Endothelial cell of umbilical vein (primary cell): Measurements from ENCODE around the gene LRP1B. TPM values are rescaled to one million over a fixed set of nuclear protein-coding genes. Genes with fewer than 3 reads are reported as not detected.

Experiments used
- BruUV-seq: library from RNA; stranded (reverse); fragments of 400-500 nt; replicated peaks from 2 replicates; lab custom pipeline; 2021; lab: Mats Ljungman, UMichigan
- CTCF ChIA-PET: fragments of 300-600, 350-600 bp; sonication (Branson Sonifier 250); formaldehyde crosslinking; loops from one replicate; lab custom pipeline; 2021; ENCODE audit warnings: antibody characterized with exemption, inconsistent platforms; lab: Charles Lee
- POLR2A ChIA-PET: fragments of 300-600, 350-600 bp; sonication (Branson Sonifier 250); formaldehyde crosslinking; loops from one replicate; lab custom pipeline; 2021; ENCODE audit warnings: antibody characterized with exemption, inconsistent platforms; lab: Charles Lee
- DNase-seq: peaks from one replicate; pipeline ENCODE4 v3.0.0-alpha.2; 2011; ENCODE audit warnings: low read depth, low spot score
- FAIRE-seq: peaks from 2 replicates; lab custom pipeline; 2011; peaks lifted over from hg19 to GRCh38; lab: Jason Lieb, UNC
- H2AFZ ChIP-seq: 2 replicates; pipeline ENCODE4 v1.6.0; 2012; ENCODE audit warnings: low read depth, low read length, control low read depth, inconsistent platforms
- H3K27ac ChIP-seq: 2 replicates; pipeline ENCODE4 v1.5.1; 2011; ENCODE audit warnings: low read depth, mild to moderate bottlenecking, control low read depth, low read length, moderate library complexity; ENCODE audit not compliant: insufficient read depth
- H3K27me3 ChIP-seq, 2 experiments: 2 replicates each; pipeline versions ENCODE4 v1.6.0 to v1.6.1; 2011; ENCODE audit warnings: low read length in 2 of 2, mixed read lengths in 1 of 2; ENCODE audit not compliant: control insufficient read depth in 2 of 2, insufficient read depth in 2 of 2
- H3K36me3 ChIP-seq, 2 experiments: 2 replicates in 1 of 2; 3 replicates in 1 of 2; pipeline ENCODE4 v1.5.1; 2011; ENCODE audit warnings: low read length in 2 of 2, mild to moderate bottlenecking in 1 of 2, moderate library complexity in 1 of 2; ENCODE audit not compliant: control insufficient read depth in 2 of 2, insufficient read depth in 2 of 2; ENCODE audit errors: extremely low read depth in 1 of 2
- H3K4me1 ChIP-seq: 3 replicates; pipeline ENCODE4 v1.5.1; 2011; ENCODE audit warnings: mild to moderate bottlenecking, low read length; ENCODE audit not compliant: control insufficient read depth, insufficient read depth; ENCODE audit errors: extremely low read depth
- H3K4me2 ChIP-seq: 2 replicates; pipeline ENCODE4 v1.6.1; 2011; ENCODE audit warnings: low read length, control low read depth, mixed read lengths; ENCODE audit not compliant: insufficient read depth
- H3K4me3 ChIP-seq, 3 experiments: fragments of 200-600 bp in 1 of 3; sonication (generic), shearing (Covaris generic) in 1 of 3; replicated peaks in 1 of 3; 2 replicates each; pipeline ENCODE4 v1.5.1; 2011 to 2016; ENCODE audit warnings: control low read depth in 3 of 3, low read length in 3 of 3, mild to moderate bottlenecking in 2 of 3, inconsistent platforms in 1 of 3, low read depth in 1 of 3, moderate library complexity in 1 of 3; ENCODE audit not compliant: insufficient read depth in 1 of 3
- H3K79me2 ChIP-seq: 2 replicates; pipeline ENCODE4 v1.6.0; 2012; ENCODE audit warnings: low read length, inconsistent platforms; ENCODE audit not compliant: control insufficient read depth, insufficient read depth
- H3K9ac ChIP-seq: replicated peaks from 2 replicates; pipeline ENCODE3; 2011; ENCODE audit warnings: low read length, control low read depth; ENCODE audit not compliant: insufficient read depth; ENCODE audit errors: extremely low read depth
- H3K9me1 ChIP-seq: replicated peaks from 3 replicates; pipeline ENCODE4 v1.6.0; 2011; ENCODE audit warnings: mild to moderate bottlenecking, low read length; ENCODE audit not compliant: control insufficient read depth, insufficient read depth; ENCODE audit errors: extremely low read depth
- H3K9me3 ChIP-seq: replicated peaks from 2 replicates; pipeline ENCODE4 v1.5.1; 2012; ENCODE audit warnings: low read length, inconsistent platforms; ENCODE audit not compliant: control insufficient read depth, insufficient read depth
- H4K20me1 ChIP-seq: replicated peaks from 2 replicates; pipeline ENCODE3; 2011; ENCODE audit warnings: mild to moderate bottlenecking, low read length; ENCODE audit not compliant: control insufficient read depth, insufficient read depth; ENCODE audit errors: extremely low read depth
- CTCF ChIP-seq, 2 donors: IDR thresholded peaks; 1 replicate in 1 of 2; 2 replicates in 1 of 2; pipeline ENCODE4 v1.5.1; 2011; ENCODE audit warnings: low read length in 2 of 2, mild to moderate bottlenecking in 2 of 2, moderate library complexity in 2 of 2, control low read depth in 1 of 2, inconsistent platforms in 1 of 2, low read depth in 1 of 2; ENCODE audit not compliant: insufficient read depth in 1 of 2; ENCODE audit errors: extremely low read depth in 1 of 2
- EZH2 ChIP-seq: IDR thresholded peaks from 2 replicates; pipeline ENCODE4 v1.6.1; 2012; ENCODE audit warnings: borderline replicate concordance, low read depth, mild to moderate bottlenecking, moderate library complexity, low read length, inconsistent platforms; ENCODE audit not compliant: severe bottlenecking
- FOS ChIP-seq: IDR thresholded peaks from 2 replicates; pipeline ENCODE4 v1.6.1; 2011; ENCODE audit warnings: mild to moderate bottlenecking, low read length, moderate library complexity, borderline replicate concordance; ENCODE audit not compliant: insufficient read depth
- GATA2 ChIP-seq: IDR thresholded peaks from 2 replicates; pipeline ENCODE4 v1.7.0; 2011; ENCODE audit warnings: low read depth, mild to moderate bottlenecking, moderate library complexity, mixed read lengths, low read length; ENCODE audit not compliant: insufficient read length, insufficient read depth
- JUN ChIP-seq: IDR thresholded peaks from 2 replicates; pipeline ENCODE4 v1.6.1; 2011; ENCODE audit warnings: borderline replicate concordance, low read depth; ENCODE audit not compliant: insufficient read length, insufficient read depth
- MAX ChIP-seq: IDR thresholded peaks from 2 replicates; pipeline ENCODE4 v1.6.1; 2011; ENCODE audit not compliant: insufficient read depth, insufficient read length
- MYC ChIP-seq: IDR thresholded peaks from one replicate; pipeline ENCODE4 v1.6.1; 2011; ENCODE audit warnings: mild to moderate bottlenecking, low read depth, low read length
- POLR2A ChIP-seq: IDR thresholded peaks from 2 replicates; pipeline ENCODE4 v1.6.1; 2012; ENCODE audit warnings: low read depth, mild to moderate bottlenecking, control low read depth, low read length
- POLR2AphosphoS5 ChIP-seq: IDR thresholded peaks from 2 replicates; pipeline ENCODE4 v1.6.1; 2012; ENCODE audit warnings: low read depth, mild to moderate bottlenecking, control low read depth, low read length, moderate library complexity; ENCODE audit not compliant: insufficient read depth
- dilution Hi-C: fragments of 300-500 bp; cut with MboI; formaldehyde crosslinking; loops from one replicate; pipeline ENCODE4 v1.15.0; 2019; ENCODE audit warnings: low sequenced_read_pairs; ENCODE audit not compliant: extremely low pct_ligation_motif_present
- intact Hi-C: fragments of 100-400 bp; cut with micrococcal nuclease; formaldehyde crosslinking; loops from one replicate; pipeline ENCODE4 v1.10.0; 2022
- polyA plus RNA-seq, 4 experiments: library from polyadenylated mRNA; depleted of rRNA in 3 of 4; stranded (reverse) in 3 of 4; unstranded in 1 of 4; fragments of >200 nt; gene quantifications; 2 replicates each; pipeline versions ENCODE4 v1.2.1 to v1.2.3, GENCODE V29; 2011 to 2012; ENCODE audit warnings: missing spikeins in 1 of 4
- total RNA-seq: library from RNA; stranded (reverse); gene quantifications from 2 replicates; pipeline ENCODE4 v1.2.3, GENCODE V29; 2021

LRP1B gene
- total and polyA plus RNA-seq, 2 donors (not counting 3 experiments of a cell fraction or from before 2014, with no cell fraction given), result 0.03 to 0.07 TPM

- dilution Hi-C loops (no loop called here), intact Hi-C loops (no loop called here)
- TF ChIP-seq GATA2 (no peak), CTCF (IDR thresholded peaks at IDR 0.05; ENCODE audit: extremely low read depth in 1 of 2, insufficient read depth in 1 of 2, low read depth in 1 of 2, low read length in 2 of 2) (no peak), JUN (no peak), MYC (no peak), FOS (no peak), POLR2AphosphoS5 (no peak), MAX (no peak), POLR2A (no peak), EZH2 (no peak)
- Histone ChIP-seq H3K27ac (no peak overlapping the region), H3K4me3 (no peak overlapping the region), H3K9me3 (no peaks in the 10 kb centered on the region), H3K4me2 (no peak overlapping the region), H3K27me3 (no peaks in the 10 kb centered on the region), H3K79me2 (no peaks in the 10 kb centered on the region), H3K9me1 (no peaks in the 10 kb centered on the region), H3K4me1 (no peaks in the 10 kb centered on the region), H4K20me1 (no peaks in the 10 kb centered on the region), H2AFZ (no peak overlapping the region), H3K36me3 (no peaks in the 10 kb centered on the region), H3K9ac (no peak overlapping the region)
- CTCF ChIA-PET, result no interaction called here
- FAIRE-seq (no peak), DNase-seq (no peak)
- no TSS peak for BruUV-seq
- POLR2A ChIA-PET, result no interaction called here
Measured at GRCh38 chr2:140895378-140895777, 1235.4 kb downstream of the LRP1B start.
